ENCODE data around the gene GADD45G.

GADD45G gene

DNA sequence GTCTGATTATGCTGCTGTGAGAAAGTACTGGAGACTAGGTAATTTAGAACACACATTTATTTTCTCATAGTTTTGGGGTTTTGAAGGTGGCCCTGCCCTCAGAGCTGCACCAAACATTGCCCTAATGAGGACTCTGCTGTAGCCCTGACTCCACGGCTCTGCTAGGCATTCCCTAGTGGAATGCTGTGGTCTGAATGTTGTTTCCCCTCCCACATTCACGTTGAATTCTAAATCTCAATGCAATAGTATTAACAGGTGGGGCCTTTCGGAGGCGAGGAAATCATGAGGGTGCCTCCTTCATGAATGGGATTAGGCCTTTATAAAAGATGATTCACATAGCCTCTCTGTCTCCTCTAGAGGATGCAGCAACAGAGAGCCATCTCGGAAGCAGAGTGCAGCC lies 25.7 kb downstream of the GADD45G start:
- no peak for DNase-seq (ENCODE audit: low read depth, low spot score)

DNA sequence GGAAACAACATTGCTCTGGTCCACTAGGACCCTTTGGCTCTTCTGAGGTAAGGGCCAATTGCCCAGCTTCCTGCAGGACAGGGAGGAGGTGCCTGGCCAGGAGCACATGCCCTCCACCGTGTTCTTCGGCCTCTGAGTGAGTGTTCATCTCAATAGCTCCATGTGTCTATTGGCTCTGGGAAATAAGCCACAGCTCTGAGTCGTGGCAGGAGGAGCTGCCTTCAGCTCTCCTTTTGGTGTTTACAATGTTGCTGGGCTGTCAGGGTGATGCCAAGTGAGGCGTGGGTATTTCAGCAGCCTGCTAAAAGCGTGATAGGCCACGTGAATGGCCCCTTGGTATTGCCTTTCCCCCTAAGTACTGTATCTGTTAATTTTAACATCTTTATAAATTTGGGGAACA lies 26.6 kb downstream of the GADD45G start:
- no peak for DNase-seq (ENCODE audit: low read depth, low spot score)

DNA sequence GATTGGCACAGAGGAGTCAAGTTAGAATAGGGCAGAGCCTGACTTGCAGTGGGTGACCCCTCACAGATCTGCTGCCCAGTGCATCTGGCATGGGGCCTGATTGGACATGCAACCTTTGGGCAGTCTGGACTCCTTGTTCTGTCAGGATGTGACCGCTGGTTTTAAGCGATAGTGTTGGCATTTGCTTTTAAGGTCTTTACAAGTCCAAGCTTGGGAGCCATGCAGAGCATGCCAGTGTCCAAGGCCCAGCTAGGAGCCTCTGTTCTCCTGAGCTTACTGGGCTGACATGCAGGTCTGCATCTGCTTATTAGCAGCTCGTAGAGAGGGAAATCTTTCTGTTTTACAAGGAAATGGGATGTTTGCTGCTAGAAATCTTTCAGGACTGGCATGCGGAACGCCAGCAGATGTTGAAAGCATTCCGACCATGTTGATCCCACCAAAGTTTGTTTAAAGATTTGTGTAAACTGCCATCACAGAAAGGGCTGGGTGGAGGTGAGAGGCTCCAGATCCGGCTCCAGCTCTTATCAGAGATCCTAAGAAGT lies 27.5 kb downstream of the GADD45G start:
- no peak for DNase-seq (ENCODE audit: low read depth, low spot score)

DNA sequence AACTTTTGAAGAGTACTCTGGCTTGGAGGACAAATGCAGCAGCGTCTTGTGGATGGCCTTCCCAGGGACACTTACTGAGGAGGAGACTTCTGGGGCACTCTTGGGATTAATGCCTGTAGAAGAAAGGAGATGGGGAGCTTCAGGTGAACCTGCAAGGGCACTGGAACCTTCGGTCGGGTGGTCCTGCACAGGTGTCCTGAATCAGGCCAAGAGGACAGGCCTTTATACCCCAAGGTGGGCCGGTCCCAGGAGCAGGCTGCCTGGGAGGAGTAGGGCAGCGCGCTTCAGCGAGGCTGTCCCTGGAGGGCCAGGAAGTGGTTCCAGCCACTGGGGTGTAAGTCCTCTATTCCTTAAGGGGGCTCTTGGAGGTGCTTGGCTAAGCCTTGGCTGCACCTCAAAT lies 27.9 kb downstream of the GADD45G start:
- DNase-seq (ENCODE audit: low read depth, low spot score): no peak

DNA sequence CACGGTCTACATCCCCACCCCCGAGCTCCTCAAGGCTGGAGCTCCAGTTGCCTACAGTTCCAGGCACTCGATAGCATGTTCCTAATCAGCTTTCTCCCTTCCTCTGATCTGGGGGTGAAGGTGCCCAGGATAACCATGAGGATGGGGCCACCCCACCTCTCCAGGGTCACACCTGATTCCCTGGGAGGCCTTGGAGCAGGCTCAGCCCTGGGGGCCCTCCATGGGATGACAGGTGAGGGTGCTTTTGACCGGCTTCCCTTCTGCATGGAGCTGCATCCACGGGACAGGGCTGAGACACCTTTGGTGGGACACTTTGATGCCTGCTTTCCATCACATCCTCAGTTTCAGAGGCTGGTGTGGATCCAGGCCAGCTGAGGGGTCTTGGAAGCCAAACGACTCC lies 28.6 kb downstream of the GADD45G start:
- DNase-seq (ENCODE audit: low read depth, low spot score): no peak

DNA sequence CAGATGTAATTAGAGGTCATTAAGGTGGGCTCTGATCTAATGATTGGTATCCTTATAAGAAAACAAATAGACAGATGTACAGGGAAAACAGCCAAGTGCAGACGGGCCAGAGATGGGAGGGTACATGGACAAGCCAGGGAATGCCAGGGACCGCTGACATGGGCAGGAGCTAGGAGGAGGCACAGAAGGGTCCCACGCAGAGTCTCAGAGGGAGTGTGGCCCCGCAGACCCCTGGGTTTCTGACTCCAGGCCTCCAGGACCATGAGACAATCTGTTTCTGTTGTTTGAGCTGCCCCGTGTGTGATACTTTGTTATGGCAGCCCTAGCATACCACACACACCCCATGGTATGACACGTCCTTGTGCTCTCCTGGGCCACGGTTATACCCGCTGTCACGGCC lies 29.1 kb downstream of the GADD45G start:
- DNase-seq (ENCODE audit: low read depth, low spot score): no peak

DNA sequence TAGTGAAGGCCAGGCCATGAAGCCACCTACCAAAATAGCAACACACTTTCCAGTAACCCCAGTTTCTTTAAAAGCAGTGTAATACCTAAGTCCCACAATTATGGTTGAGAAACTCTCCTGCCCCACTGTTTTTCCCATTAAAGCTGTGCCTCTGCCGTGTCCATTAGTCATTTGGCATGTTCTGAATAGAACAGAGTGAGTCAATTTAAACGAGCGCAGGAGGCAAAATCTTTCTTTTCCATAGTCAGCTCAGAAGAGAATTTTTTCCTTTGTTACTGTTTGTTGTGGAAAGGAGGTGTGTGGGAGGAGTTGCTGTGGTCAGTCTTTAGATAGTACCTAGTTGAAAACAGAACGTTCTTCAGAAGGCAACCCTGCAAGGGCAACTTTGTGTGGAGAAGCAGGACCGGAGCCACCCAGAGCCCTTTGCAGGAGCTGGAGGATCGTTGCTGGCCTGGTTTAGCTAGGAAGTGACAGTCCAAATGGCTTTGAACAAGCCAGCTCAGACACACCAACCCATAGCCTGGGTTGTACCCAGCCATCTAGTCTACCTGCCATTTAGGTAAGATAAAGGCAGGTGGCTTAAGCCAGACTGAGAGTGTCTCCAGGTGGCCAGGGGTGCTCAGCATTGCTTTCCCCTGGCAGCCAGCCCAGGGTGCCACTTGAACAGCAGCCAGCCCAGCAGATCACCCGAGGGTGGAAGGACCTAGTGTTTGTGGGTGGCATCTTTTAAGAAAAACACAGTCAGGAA lies 30.4 kb downstream of the GADD45G start:
- DNase-seq (ENCODE audit: low read depth, low spot score): no peak

DNA sequence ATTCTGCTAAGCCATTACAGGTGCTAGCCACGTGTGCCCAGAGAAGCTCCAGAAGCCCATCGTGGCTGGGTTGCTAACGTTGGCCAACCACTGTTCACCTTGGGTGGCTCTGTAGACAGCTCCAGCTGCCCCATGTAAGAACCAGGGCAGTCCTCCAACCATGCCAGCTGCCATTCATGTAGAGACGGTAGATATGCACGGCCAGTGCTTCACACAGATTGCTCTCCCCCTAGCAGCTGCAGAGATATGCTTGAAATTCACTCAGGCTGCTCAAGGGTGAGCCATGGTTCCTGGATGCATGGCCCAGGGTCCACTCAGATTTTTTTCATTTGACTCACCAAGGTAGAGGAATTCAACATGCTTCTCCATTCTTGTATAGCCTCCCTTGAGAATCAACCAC lies 31.0 kb downstream of the GADD45G start:
- DNase-seq (ENCODE audit: low read depth, low spot score): no peak

DNA sequence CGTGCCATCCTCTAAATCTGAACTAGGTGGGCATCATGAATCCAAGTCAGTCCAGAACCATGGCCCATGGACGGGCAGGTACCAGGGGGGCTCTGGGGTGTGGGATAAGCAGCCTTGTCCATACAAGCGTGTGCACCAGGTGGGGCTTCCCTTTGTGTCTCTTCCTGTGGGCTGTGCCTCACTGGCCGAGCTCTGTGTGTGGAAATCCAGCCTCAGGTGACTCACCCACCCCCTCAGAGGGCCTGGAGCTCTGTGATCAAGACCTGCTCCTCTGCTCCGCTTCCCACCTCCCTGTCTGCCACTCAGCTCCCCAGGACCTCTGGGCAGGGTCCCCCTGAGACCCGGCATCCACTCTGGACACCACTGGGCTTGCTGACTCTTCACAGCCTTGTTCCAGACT lies 33.0 kb downstream of the GADD45G start:
- no peak for DNase-seq (ENCODE audit: low read depth, low spot score)

DNA sequence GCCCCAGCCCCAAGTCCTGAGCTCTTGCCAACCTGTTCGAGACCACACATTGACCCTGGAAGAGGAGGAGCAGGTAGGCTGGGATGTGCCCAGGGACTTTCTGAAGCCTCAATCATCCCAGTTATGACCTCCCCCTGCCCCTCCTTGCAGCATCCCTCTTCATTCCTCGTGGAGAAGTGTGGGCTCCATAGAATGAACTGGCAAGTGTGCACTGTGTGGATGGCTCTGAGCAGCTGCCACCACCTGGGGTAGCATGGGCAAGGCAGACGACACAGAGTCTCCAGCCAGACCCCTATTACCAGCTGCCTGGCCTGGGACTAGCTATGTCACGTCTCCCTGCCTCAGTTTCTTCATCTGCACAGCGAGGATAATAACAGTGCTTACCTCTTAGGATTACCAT lies 33.5 kb downstream of the GADD45G start:
- DNase-seq (ENCODE audit: low read depth, low spot score): no peak

DNA sequence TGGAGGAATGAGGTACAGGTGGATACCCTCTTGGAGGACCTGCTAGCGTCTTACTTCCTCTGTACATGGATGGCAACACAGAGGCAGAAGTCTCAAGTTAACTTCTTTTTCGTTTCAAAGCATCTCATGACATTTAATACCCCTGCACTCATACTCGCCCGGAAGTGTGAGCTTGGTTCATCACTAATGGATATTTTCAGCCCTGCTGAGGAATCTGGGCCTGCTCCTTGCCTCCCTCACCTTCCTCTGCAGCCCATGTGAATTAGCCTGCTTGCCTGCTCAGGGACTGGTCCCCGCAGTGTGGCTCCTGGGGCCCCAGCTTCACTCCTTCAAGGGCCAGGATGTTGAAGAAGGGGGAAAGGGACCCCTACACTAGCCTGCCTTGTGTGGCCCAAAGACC lies 34.1 kb downstream of the GADD45G start:
- DNase-seq (ENCODE audit: low read depth, low spot score): no peak

DNA sequence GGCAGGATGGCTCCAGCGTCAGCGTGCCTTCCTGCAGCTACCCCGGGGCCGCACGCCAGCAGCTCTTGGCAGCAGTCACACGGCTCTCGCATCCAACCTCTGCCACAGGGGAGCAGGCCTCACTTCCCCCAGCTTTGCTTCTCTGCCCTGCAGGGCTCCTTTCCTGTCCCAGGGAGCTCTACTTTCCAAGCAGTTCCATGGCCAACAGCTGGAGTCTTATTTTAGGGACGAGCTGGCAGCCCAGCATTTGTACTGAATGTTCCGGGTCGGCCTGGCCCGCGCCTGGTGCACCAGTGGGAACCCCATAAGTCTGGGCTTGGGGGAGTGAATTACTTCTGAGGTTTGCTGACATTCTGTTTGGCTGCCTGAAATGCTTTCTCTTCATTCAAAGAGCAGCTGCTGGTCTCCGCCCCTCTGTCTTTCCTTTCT lies 34.6 kb downstream of the GADD45G start:
- no peak for DNase-seq (ENCODE audit: low read depth, low spot score)

DNA sequence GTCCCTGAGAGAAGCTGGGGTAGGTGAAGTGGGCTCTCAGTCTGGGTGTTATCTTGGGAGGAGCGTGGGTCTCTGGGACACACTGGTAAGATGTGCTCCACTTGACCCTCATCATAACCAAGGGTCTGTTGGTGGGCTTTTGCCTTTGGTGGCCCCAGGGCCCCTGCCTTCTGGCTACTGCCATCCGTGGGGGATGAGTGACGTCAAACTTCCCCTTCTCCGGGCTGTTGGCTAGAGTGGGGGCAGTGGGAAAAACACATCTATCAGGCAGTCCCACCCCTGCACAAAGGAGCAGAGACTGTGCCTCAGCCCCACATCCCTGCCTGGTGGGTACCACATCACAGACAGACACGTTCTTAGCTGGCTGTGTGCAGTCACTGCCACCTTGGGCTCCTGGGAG lies 35.1 kb downstream of the GADD45G start:
- DNase-seq (ENCODE audit: low read depth, low spot score): no peak

DNA sequence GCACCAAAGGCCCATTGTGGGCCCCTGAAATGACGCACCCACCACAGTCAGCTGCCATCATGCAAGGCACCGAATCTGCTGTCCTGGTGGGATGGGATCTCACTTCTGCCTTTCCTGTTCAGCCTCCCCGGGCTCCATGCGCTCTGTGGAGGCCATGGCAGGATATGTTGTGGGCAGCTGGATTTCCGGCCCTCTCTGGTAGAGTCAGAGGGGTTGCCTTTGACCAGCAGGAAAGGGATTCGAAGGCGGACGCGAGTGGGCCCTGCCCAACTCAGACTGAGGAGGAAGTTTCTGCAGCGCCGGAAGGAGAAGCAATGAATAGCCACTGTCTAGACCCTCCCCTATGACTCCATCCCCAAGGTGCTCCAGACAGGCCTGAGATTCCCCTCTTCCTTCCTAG lies 35.5 kb downstream of the GADD45G start:
- no peak for DNase-seq (ENCODE audit: low read depth, low spot score)

DNA sequence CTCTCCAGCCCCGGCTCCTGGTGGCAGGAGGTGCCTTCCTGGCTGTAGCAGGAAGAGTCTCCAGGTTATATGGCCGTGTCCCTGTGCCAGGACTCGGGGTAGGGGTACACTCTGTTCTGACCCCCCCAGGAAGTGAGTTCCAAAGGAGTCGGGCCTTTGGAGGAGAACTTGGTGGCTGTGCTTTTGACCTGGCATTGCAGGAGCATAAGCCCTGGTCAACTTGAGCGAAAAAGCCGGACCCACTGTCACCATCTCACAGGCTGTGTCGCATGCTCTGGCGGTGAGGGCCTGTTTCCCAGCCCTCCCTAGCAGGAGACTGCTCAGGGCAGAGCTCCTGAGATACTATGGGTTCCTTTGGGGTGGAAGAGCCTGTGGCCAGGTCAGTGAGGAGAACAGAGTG lies 36.0 kb downstream of the GADD45G start:
- DNase-seq (ENCODE audit: low read depth, low spot score): no peak

DNA sequence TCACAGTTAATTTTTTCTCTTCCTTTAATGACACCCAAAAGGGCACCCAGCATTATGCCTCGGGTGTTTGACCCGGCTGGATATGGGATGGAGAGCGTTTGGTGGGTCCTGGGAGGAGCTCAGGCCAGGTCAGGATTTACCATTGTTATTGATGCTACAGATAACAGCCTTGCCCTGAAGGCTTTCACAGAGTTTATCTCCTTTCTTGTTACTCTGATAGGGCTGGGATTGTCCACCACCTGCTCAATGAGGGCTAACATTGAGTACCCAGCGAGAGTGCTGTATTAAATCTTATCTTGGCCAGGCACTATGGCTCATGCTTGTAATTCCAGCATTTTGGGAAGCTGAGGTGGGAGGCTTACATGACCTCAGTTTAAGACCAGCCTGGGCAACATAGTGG lies 37.2 kb downstream of the GADD45G start:
- DNase-seq (ENCODE audit: low read depth, low spot score): no peak

DNA sequence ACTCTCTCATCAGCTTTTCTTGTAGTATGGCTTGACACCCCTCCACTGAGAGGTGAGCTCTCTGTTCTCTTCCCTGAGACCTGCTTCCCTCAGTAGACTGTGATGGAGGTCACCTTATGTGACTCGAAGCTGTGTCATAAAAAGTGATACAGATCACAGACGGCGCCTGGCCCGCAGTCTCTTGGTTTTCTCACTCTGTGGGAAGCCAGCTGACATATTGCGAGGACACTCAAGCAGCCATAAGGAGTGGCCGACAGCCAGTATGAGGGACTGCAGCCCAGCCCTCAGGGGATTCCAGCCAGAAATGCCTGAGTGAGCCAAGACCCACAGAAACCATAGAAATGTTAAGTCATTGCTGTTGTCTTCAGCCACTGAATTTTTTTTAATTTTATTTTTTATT lies 38.0 kb downstream of the GADD45G start:
- no peak for DNase-seq (ENCODE audit: low read depth, low spot score)

DNA sequence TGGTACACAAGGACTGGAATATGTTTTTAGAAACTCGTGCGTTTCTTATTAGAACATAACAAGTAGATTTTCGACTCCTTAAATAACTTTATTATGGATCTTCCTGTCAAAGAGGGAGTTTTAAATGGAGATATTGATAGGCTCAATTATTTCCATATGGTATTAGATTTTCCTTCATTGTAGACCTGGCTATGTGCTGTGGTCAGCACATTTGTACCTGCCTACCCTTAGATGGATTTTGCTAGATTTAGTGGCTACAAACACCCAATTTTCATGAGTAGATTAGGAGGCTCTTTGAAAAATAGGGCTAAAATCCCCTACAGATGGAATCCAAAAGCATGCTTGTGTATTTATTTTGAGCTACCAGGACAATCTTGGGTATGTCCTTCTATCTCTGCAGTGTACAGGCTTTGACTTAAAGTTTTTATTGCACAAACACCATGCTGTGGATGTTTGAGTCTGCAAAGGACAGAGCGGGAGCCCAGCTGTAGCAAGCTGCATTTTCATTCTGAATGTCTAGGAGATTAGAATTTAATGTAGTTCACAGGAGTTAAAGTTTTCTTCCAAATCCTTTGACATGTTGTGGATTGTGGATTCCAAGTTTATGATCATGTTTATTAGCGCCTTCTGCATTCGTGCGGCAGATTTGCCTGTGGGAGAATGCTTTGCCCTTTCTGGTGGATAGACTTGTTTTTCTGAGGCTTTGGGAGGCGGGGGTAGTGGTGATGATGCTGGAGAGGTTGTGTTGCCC lies 41.6 kb downstream of the GADD45G start:
- no peak for DNase-seq (ENCODE audit: low read depth, low spot score)

DNA sequence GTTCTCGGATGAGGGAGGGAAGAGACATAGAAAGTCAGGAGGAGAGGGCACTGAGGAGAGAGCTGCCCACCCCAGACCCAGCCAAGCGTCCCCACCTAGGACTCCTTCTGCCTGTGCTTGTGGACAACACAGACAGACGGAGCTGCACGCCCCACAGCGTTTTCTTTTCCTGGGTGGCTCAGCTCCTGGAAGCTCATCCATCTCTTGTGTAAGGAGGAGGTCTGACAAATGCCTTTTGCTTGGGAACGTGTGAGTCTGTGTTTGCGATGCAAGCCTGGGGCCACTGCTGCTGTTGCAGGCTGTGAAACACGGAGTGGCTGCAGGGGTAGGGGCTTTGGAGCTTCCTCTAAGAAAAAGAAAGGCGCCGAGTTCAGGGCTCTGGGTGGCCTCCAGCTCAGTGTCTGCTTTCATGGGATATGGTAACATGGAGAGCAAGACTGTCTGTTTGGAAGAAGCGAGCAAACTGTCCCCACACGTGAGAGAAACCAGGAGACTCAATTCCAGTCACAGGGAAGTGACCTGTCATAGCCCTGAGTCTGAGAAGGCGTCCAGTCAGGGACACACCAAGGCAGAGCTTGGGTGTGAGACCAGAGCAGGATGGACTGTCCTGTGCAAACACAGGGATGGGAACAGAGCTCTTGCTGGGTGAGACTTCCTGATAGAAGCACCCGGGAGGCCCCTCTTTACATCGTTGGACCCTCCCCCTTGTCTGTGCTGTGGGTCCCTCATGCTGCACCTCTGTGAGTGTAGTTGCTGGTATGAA lies 42.7 kb downstream of the GADD45G start:
- DNase-seq (ENCODE audit: low read depth, low spot score): no peak

DNA sequence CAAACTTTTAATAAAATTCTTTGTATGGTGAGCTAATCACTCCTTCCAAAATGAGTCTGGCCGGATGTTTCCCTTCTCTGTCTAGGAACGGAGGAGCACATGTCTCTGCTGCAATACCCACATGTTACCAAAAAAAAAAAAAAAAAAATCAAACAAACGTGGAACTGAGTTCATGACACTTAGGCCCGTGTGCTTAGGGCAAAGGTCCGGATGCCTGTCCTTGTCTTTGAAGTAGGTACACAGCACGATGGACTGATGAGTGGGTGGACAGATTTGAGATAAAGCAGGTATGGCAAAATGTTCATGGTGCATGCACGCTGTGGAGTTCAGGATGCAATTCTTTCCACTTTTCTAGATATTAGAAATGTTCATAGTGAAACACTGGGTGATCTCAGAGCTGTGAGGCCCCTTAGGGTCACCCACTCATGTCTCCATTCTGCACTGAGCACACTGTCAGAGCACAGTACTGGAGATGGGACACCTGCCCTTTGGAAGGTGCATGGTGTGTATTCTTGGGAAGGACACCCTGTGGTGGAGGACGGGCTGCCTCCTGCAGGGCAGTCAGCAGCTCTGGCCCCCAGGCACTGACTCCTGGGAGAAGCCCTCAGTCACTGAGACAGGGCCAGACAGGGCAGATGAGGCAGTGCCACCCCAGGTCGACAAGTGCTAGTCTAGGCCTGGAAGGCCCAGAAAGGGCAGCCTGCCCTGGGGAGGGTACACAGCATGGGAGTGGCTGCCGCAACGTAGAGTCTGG lies 43.6 kb downstream of the GADD45G start:
- DNase-seq (ENCODE audit: low read depth, low spot score): no peak

DNA sequence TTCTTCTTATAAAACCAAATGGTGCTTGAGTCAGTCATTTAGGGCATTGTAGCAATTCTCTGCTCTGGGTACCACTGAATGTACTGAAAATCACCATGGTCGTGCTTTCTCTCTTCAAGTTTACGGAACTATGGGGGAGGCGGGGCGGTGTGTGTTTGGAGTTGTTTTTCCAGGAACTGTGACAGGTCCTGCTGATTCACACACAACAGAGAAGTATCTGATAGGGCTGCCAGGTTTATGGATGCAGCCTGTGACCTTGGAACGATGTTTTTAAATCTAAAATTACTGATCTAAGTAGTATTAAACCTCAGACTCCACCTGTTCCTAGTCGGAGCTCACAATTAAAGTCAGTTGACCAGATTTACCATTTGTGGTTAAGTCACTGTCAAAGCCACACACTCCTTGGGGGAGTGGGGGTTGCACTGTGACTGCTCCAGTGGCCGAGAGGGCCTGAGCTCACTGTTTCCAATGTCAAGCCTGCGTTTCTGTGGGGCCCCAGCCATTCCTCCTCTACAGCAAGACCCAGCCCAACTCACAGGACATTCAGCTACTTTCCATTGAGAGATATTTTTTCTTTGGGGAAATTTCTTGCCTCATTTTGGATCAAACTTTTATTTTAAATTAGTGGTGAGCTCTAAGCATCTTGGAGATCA lies 44.4 kb downstream of the GADD45G start:
- DNase-seq (ENCODE audit: low read depth, low spot score): no peak

Measured in brain pericyte (primary cell).